HG03558 (cell line): ENCODE results near the gene CCDC40.

Source experiments
- ATAC-seq: cut with Tn5 transposase; IDR thresholded peaks from one replicate; pipeline ENCODE4 v1.9.1; 2021; ENCODE audit warnings: moderate number of reproducible peaks; ENCODE audit not compliant: unreplicated experiment; ENCODE audit errors: extremely low read depth

Gene CCDC40

GRCh38 chr17:80097844-80098691, 61.6 kb downstream of the CCDC40 start:
- ATAC-seq, result no peak

- no peak for ATAC-seq
Measured at GRCh38 chr17:80099291-80100034, 63.0 kb downstream of the CCDC40 start.

- no peak for ATAC-seq
Measured at GRCh38 chr17:80100035-80100323, 63.5 kb downstream of the CCDC40 start.

- ATAC-seq, result peak; percentile 33
Measured at GRCh38 chr17:80101011-80101945, 64.8 kb downstream of the CCDC40 start, which contains the start of gene GAA. Gene GAA (plus strand): TSS chr17:80101581. CDS start chr17:80104587, 3,006 bp downstream.

GRCh38 chr17:80101946-80102663, 65.7 kb downstream of the CCDC40 start:
- no peak for ATAC-seq

- no peak for ATAC-seq
Measured at GRCh38 chr17:80102664-80103448, 66.4 kb downstream of the CCDC40 start.

- no peak for ATAC-seq
Measured at GRCh38 chr17:80103449-80104085, 67.1 kb downstream of the CCDC40 start.

- ATAC-seq, result no peak
Measured at GRCh38 chr17:80104321-80104955, 68.0 kb downstream of the CCDC40 start.

- no peak for ATAC-seq
Measured at GRCh38 chr17:80104956-80105375, 68.5 kb downstream of the CCDC40 start.

GRCh38 chr17:80105762-80106161, 69.3 kb downstream of the CCDC40 start:
- no peak for ATAC-seq

- no peak for ATAC-seq
Measured at GRCh38 chr17:80106176-80106575, 69.7 kb downstream of the CCDC40 start.

- no peak for ATAC-seq
Measured at GRCh38 chr17:80106751-80107150, 70.3 kb downstream of the CCDC40 start.

- ATAC-seq, result no peak
Measured at GRCh38 chr17:80107231-80108021, 71.0 kb downstream of the CCDC40 start.

- ATAC-seq, result no peak
Measured at GRCh38 chr17:80108036-80108971, 71.9 kb downstream of the CCDC40 start.

GRCh38 chr17:80109066-80109660, 72.7 kb downstream of the CCDC40 start:
- no peak for ATAC-seq
